Measurements from ENCODE around the gene NCK1. TPM values are rescaled to one million over a fixed set of nuclear protein-coding genes. Genes with fewer than 3 reads are reported as not detected.

NCK1 gene
- total and polyA plus RNA-seq, 10 of the 15 experiments (the other 5 are each of a cell fraction or from before 2014, with no cell fraction given), result 15.6 to 33.4 (median 25.0) TPM

GRCh38 chr3:136885357-136886213 is 23.6 kb downstream of the NCK1 start:
- intact Hi-C loops (cut with micrococcal nuclease; ENCODE audit: unreplicated experiment), result no loop called here
- H3K9ac ChIP-seq (ENCODE audit: control insufficient read depth, insufficient read depth, low read length), result 0 out of 2 replicates have a peak overlapping the region, but pooled peaks have one; percentile 8

GRCh38 chr3:136889947-136890346 is 27.9 kb downstream of the NCK1 start:
- Histone ChIP-seq H3K4me3 (no peak overlapping the region), H2AFZ (ENCODE audit: control insufficient read depth, low read depth, low read length) (no peak overlapping the region), H3K79me2 (ENCODE audit: control insufficient read depth, insufficient read depth, low read length) (peaks cover 63% of the 10 kb centered on the region), H3K4me2 (ENCODE audit: control insufficient read depth, insufficient read depth) (no peak overlapping the region), H3K9me3 (replicated peaks; ENCODE audit: control insufficient read depth, insufficient read depth, low read length) (peaks cover 31% of the 10 kb centered on the region), H3K27ac (ENCODE audit: control insufficient read depth, insufficient read depth) (no peak overlapping the region), H3K36me3 (ENCODE audit: control insufficient read depth in 2 of 2, insufficient read depth in 2 of 2, low read length in 1 of 2) (no peaks in the 10 kb centered on the region; a peak in 3 of 4 replicates), H4K20me1 (ENCODE audit: control insufficient read depth, insufficient read depth) (no peaks in the 10 kb centered on the region), H3K9ac (ENCODE audit: control insufficient read depth, insufficient read depth, low read length) (no peak overlapping the region), H3K27me3 (replicated peaks in 1 of 2; ENCODE audit: control insufficient read depth in 2 of 2, insufficient read depth in 2 of 2, low read length in 1 of 2) (no peaks in the 10 kb centered on the region), H3K4me1 (ENCODE audit: control insufficient read depth, insufficient read depth, low read length) (peaks cover 10% of the 10 kb centered on the region; the same call in 1 of the 2 replicates)
- intact Hi-C loops (cut with micrococcal nuclease; ENCODE audit: unreplicated experiment) (no loop called here), in situ Hi-C loops (cut with MboI) (no loop called here)
- 91% methylated on average over 15 of the region's 24 CpGs for WGBS (ENCODE audit: insufficient coverage, insufficient replicate concordance, low lambda C conversion rate, missing lambda C conversion rate)
- no peak for FAIRE-seq
- BruUV-seq (replicated peaks), result no TSS peak
- ChIA-PET RAD21 (ENCODE audit: unreplicated experiment) (no interaction called here), CTCF (interaction anchor here (1.8 kb wide), 1 partner anchor 9 kb away, joined by 5 read pairs; no protein-coding TSS in a partner anchor), POLR2A (no interaction called here), SMC1A (ENCODE audit: uncharacterized antibody, unreplicated experiment) (interaction anchor here (1.5 kb wide), 1 partner anchor 8 kb away, joined by 4 read pairs; no protein-coding TSS in a partner anchor)
- ATAC-seq, result no peak
- DNase-seq (ENCODE audit: low read depth, low spot score), result no peak
- no peak for TF ChIP-seq BMI1 (IDR thresholded peaks at IDR 0.05; ENCODE audit: borderline replicate concordance)
- TF ChIP-seq ZNF592 (IDR thresholded peaks at IDR 0.05), result no peak
- no peak for TF ChIP-seq RB1 (IDR thresholded peaks at IDR 0.05; ENCODE audit: borderline replicate concordance)
- TF ChIP-seq, protein P1, sequence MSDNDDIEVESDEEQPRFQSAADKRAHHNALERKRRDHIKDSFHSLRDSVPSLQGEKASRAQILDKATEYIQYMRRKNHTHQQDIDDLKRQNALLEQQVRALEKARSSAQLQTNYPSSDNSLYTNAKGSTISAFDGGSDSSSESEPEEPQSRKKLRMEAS (IDR thresholded peaks at IDR 0.05; ENCODE audit: low read depth, low read length), result no peak
- TF ChIP-seq, protein P2, sequence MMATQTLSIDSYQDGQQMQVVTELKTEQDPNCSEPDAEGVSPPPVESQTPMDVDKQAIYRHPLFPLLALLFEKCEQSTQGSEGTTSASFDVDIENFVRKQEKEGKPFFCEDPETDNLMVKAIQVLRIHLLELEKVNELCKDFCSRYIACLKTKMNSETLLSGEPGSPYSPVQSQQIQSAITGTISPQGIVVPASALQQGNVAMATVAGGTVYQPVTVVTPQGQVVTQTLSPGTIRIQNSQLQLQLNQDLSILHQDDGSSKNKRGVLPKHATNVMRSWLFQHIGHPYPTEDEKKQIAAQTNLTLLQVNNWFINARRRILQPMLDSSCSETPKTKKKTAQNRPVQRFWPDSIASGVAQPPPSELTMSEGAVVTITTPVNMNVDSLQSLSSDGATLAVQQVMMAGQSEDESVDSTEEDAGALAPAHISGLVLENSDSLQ (IDR thresholded peaks at IDR 0.05), result no peak
- no peak for TF ChIP-seq CBX5 (IDR thresholded peaks at IDR 0.05; ENCODE audit: low read depth)

More at GRCh38 chr3:136885357-136886213, 23.6 kb downstream of the NCK1 start:
- 54% methylated on average over 5 of the region's 5 CpGs for WGBS (ENCODE audit: insufficient coverage, insufficient replicate concordance, low lambda C conversion rate, missing lambda C conversion rate)
- H3K4me2 ChIP-seq (ENCODE audit: control insufficient read depth, insufficient read depth), result peak overlapping the region; percentile 40
- no peaks in the 10 kb centered on the region for H3K27me3 ChIP-seq (replicated peaks in 1 of 2; ENCODE audit: control insufficient read depth in 2 of 2, insufficient read depth in 2 of 2, low read length in 1 of 2)
- no peaks in the 10 kb centered on the region for H4K20me1 ChIP-seq (ENCODE audit: control insufficient read depth, insufficient read depth)
- H3K4me3 ChIP-seq, result no peak overlapping the region
- peaks cover 6% of the 10 kb centered on the region; the same call in 2 of the 3 replicates for H3K9me3 ChIP-seq (replicated peaks; ENCODE audit: control insufficient read depth, insufficient read depth, low read length)
- no peaks in the 10 kb centered on the region; a peak in 3 of 4 replicates for H3K36me3 ChIP-seq (ENCODE audit: control insufficient read depth in 2 of 2, insufficient read depth in 2 of 2, low read length in 1 of 2)
- ChIA-PET RAD21 (ENCODE audit: unreplicated experiment) (interaction anchor here (0.7 to 2.2 kb wide), 4 partner anchors 23 to 133 kb away, joined by 3 to 9 read pairs (median 4); partner anchors contain the start of genes NCK1 and STAG1), POLR2A (interaction anchor here (1.0 kb wide), 1 partner anchor 13 kb away, joined by 4 read pairs; no protein-coding TSS in a partner anchor), SMC1A (ENCODE audit: uncharacterized antibody, unreplicated experiment) (interaction anchor here (0.6 to 3.3 kb wide), 8 partner anchors 12 to 54 kb away, joined by 3 to 19 read pairs (median 8); partner anchors contain the start of gene NCK1), CTCF (interaction anchor here (0.9 to 2.1 kb wide), 2 partner anchors 128 to 843 kb away, joined by 3 to 5 read pairs; no protein-coding TSS in a partner anchor)
- H3K4me1 ChIP-seq (ENCODE audit: control insufficient read depth, insufficient read depth, low read length), result peaks cover 16% of the 10 kb centered on the region
- FAIRE-seq (no peak), DNase-seq (ENCODE audit: low read depth, low spot score) (no peak), ATAC-seq (peak; percentile 74)
- peaks cover 62% of the 10 kb centered on the region for H3K79me2 ChIP-seq (ENCODE audit: control insufficient read depth, insufficient read depth, low read length)
- TF ChIP-seq GABPA (IDR thresholded peaks at IDR 0.05; ENCODE audit: low read depth) (peak; percentile 73), NR2C1 (IDR thresholded peaks at IDR 0.05) (peak; percentile 63), SIN3A (IDR thresholded peaks at IDR 0.05; ENCODE audit: low read depth, low read length) (no peak), RUNX3 (IDR thresholded peaks at IDR 0.05; ENCODE audit: low read length) (peak; percentile 78)
- no peak overlapping the region for H2AFZ ChIP-seq (ENCODE audit: control insufficient read depth, low read depth, low read length)
- in situ Hi-C loops (cut with MboI), result no loop called here
- BruUV-seq (replicated peaks), result no TSS peak
- H3K27ac ChIP-seq (ENCODE audit: control insufficient read depth, insufficient read depth), result peak overlapping the region; percentile 65; the same call in 1 of the 2 replicates

All from GM12878 (cell line).